Measurements from ENCODE around the gene HDGF.
A peak's percentile ranks its signal among the peaks of the same experiment; 100 is the strongest.

The HDGF gene

DNA sequence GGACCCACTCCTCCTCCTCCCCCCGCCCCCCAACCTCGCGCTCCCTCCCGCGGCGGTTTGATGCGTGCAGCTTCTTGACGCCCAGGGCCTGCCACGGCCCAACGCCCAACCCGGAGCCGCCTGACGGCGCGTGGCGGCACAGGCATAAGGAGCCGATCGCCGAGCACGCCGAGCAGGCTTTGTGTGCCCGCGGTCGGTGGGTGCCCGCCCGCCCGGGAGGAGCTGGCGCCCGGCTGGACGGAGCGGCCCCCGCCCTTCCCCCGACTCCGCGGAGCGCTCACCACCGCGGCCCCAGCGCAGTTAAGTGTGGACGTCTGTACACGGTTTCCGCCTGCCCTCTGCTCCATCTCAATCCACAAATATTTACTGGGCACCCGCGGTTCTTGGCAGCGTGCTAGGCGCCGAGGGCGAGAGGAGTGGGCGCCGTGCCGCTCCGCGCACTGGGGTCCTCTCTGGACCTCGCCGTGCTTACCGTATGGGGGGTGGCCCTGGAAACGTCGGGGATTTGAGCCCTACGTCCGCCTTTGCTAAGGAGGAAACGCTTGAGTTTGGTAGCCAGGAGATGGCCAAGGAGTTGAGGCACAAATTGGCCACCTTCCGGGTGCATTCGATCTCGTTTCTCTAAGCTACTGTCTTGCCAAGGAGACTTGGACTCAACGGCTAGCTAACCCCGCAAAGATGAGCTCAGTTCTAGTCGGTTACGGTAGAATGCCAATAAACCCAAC is 444 bp upstream of the HDGF start:
- TF ChIP-seq, protein P1, sequence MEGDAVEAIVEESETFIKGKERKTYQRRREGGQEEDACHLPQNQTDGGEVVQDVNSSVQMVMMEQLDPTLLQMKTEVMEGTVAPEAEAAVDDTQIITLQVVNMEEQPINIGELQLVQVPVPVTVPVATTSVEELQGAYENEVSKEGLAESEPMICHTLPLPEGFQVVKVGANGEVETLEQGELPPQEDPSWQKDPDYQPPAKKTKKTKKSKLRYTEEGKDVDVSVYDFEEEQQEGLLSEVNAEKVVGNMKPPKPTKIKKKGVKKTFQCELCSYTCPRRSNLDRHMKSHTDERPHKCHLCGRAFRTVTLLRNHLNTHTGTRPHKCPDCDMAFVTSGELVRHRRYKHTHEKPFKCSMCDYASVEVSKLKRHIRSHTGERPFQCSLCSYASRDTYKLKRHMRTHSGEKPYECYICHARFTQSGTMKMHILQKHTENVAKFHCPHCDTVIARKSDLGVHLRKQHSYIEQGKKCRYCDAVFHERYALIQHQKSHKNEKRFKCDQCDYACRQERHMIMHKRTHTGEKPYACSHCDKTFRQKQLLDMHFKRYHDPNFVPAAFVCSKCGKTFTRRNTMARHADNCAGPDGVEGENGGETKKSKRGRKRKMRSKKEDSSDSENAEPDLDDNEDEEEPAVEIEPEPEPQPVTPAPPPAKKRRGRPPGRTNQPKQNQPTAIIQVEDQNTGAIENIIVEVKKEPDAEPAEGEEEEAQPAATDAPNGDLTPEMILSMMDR (IDR thresholded peaks at IDR 0.05; ENCODE audit: control insufficient read depth, insufficient read depth, low read depth, low read length, missing control alignments): no peak
- peak overlapping the region; percentile 69 for H3K4me3 ChIP-seq (ENCODE audit: control insufficient read depth, low read depth, low read length)
- peak; percentile 76 for DNase-seq (ENCODE audit: low read depth)

DNA sequence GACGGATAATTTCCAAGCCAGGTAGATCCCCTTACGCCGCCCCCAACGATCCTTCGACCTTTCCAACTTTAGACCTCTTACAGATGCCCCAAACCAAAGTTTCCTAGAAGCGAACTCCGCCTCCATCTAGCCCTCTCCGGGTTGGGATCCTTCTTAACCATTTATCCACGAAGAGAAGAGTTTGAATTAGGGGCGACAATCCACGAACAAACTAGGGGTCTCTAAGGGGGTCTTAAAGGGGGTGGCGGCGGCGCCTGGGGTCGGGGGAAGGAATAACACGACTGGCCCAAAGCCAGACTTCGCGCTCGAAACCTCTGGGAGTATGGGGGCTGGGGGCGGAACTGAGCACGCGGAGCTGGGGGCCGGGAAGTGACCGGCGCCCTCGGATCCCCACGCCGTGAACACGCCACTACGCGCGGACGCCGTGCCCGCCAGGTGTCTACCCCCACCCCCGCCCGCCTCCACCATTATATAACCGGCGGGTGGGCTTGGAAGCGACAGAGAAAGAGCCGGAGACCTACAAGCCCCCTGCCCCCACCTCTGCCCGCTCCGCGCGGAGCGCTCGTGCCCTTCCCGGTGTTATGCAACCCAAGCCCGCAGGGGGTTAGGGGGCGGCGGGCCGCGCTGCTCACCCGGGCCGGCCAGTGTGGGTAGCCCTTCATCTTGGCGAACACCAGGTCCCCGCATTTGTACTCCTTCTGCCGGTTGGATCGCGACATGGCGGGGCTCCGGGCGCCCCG is 594 bp downstream of the HDGF start:
- peak overlapping the region; percentile 69 for H3K4me3 ChIP-seq (ENCODE audit: control insufficient read depth, low read depth, low read length)
- DNase-seq (ENCODE audit: low read depth): no peak
- TF ChIP-seq, protein P1 (IDR thresholded peaks at IDR 0.05; ENCODE audit: control insufficient read depth, insufficient read depth, low read depth, low read length, missing control alignments): no peak

DNA sequence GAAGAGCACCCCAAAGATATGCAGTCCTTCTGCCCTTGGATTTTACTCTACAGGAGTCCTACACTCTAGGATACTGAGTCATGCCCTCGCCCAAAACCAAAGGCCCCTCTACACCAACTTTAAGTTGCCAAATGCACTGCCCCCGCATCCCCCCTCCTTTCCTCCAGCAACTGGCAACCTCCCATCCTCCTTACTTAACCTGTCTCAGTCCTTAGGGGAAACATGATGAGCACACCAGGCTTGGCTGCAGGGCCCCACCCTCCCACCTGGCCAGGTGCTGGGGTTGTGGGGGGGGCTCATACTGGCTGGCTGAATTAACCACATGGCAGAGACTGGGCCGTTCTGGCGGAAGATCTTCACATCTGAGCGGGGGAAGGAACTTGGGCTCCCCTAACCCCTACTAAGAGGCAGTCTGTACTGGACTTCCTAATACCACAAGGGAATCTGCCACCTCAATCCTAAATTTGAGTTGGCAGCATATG is 1.2 kb downstream of the HDGF start:
- H3K4me3 ChIP-seq (ENCODE audit: control insufficient read depth, low read depth, low read length): peak overlapping the region; percentile 69
- DNase-seq (ENCODE audit: low read depth): no peak
- TF ChIP-seq, protein P1 (IDR thresholded peaks at IDR 0.05; ENCODE audit: control insufficient read depth, insufficient read depth, low read depth, low read length, missing control alignments): no peak

DNA sequence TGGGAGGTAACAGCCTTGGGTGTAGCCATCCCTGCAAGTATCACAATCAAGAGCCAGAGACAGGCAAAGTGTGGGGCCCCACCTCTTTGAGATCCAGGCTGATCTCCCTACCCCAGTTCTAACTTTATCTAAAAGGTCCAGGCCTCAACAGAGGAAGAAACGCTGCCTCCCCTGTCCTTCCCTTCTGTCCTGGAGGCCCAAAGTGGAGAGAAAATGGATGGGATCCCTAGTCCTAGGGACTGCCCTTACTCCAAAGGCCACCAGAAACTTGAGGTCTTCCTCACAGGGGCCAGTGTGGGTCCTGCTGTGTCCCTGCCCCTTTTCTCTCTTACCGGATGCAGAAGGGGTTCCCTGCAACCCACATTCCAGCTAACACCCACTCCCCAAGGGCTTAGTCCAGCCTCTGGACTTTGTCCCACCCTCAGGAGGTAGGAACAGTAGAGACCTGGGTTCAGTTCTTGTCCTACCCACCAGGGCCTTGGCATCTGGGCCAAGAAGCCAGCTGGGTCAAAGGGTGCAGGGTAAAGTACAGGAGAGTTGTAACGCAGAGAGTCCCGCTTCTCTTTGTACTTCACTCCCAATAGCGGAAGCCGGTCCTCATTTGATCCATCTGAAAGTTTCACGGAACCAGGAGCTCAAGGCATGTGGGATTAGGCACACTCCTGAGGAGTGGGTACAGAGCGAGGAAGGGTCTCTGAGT is 1.9 kb downstream of the HDGF start:
- DNase-seq (ENCODE audit: low read depth): no peak
- TF ChIP-seq, protein P1 (IDR thresholded peaks at IDR 0.05; ENCODE audit: control insufficient read depth, insufficient read depth, low read depth, low read length, missing control alignments): no peak
- peak overlapping the region; percentile 69 for H3K4me3 ChIP-seq (ENCODE audit: control insufficient read depth, low read depth, low read length)

DNA sequence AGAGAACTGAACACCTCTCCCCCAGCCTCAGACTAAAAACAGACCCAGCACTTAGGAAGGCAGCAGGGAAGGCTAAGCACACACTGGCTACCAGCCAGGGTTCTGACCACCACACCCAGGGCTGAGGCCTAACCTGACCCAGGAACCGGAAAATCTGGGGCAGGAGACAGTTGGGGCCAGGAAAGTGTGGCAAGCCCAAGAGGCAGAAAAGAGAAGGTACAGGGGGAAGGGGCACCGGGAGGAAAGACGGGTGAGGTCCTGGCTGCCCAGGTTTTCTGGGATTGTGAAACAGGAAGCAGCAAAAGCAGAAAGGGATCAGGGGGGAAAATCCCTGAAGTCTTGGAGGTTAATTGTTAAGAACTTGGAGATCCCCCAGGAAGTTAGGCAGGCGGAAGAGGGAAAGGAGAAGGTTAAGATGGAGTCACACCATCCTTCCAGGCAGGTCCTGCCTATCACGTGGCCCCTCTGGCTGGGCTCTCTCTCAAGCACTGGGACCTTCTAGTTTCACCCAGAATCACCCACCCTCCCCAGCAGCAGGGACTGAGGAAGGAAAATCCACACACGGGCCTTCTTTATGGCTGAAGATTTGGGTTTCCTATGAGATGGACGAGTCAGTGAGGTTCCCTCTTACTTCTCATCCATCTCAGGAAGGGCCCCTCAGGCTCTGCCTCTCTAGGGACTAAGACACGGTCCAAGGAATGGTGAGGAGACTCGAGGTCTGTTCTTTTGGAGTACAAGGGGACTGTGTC is 2.6 kb downstream of the HDGF start:
- TF ChIP-seq, protein P1 (IDR thresholded peaks at IDR 0.05; ENCODE audit: control insufficient read depth, insufficient read depth, low read depth, low read length, missing control alignments): no peak
- no peak for DNase-seq (ENCODE audit: low read depth)
- H3K4me3 ChIP-seq (ENCODE audit: control insufficient read depth, low read depth, low read length): peak overlapping the region; percentile 69
